GM21515 (cell line): Measurements from ENCODE around the gene CAPZB.

ENCODE experiments used
- ATAC-seq: cut with Tn5 transposase; IDR thresholded peaks from one replicate; pipeline ENCODE4 v1.9.1; 2021; ENCODE audit not compliant: unreplicated experiment

CAPZB gene

GRCh38 chr1:19337289-19337688 is 148.1 kb downstream of the CAPZB start:
- ATAC-seq, result no peak

- no peak for ATAC-seq
Observed at GRCh38 chr1:19336543-19336942, 148.8 kb downstream of the CAPZB start.

- ATAC-seq, result no peak
Observed at GRCh38 chr1:19333587-19334354, 151.6 kb downstream of the CAPZB start.

- ATAC-seq, result no peak
Observed at GRCh38 chr1:19332832-19333231, 152.5 kb downstream of the CAPZB start.

GRCh38 chr1:19331262-19331878 is 154.0 kb downstream of the CAPZB start:
- ATAC-seq, result no peak

- no peak for ATAC-seq
Observed at GRCh38 chr1:19330449-19331135, 154.7 kb downstream of the CAPZB start.

- ATAC-seq, result no peak
Observed at GRCh38 chr1:19329611-19330010, 155.7 kb downstream of the CAPZB start.

GRCh38 chr1:19329188-19329587 is 156.2 kb downstream of the CAPZB start:
- no peak for ATAC-seq

GRCh38 chr1:19328486-19328885 is 156.9 kb downstream of the CAPZB start:
- no peak for ATAC-seq

- no peak for ATAC-seq
Observed at GRCh38 chr1:19327736-19328135, 157.6 kb downstream of the CAPZB start.

- no peak for ATAC-seq
Observed at GRCh38 chr1:19327301-19327700, 158.0 kb downstream of the CAPZB start.

GRCh38 chr1:19326748-19327065 is 158.6 kb downstream of the CAPZB start:
- no peak for ATAC-seq

- no peak for ATAC-seq
Observed at GRCh38 chr1:19325958-19326747, 159.2 kb downstream of the CAPZB start.

GRCh38 chr1:19325368-19325957 is 159.9 kb downstream of the CAPZB start:
- ATAC-seq, result no peak

GRCh38 chr1:19324665-19324990 is 160.7 kb downstream of the CAPZB start:
- ATAC-seq, result no peak

- no peak for ATAC-seq
Observed at GRCh38 chr1:19323987-19324664, 161.2 kb downstream of the CAPZB start.

GRCh38 chr1:19322481-19322880 is 162.9 kb downstream of the CAPZB start:
- ATAC-seq, result no peak

- ATAC-seq, result no peak
Observed at GRCh38 chr1:19321071-19321470, 164.3 kb downstream of the CAPZB start.

GRCh38 chr1:19319196-19319595 is 166.1 kb downstream of the CAPZB start:
- no peak for ATAC-seq

GRCh38 chr1:19317126-19317910 is 168.0 kb downstream of the CAPZB start:
- no peak for ATAC-seq
